Esophagus (tissue), 2 donors: ENCODE measurements around the gene DUS1L. TPM values are rescaled to one million over a fixed set of nuclear protein-coding genes. Genes with fewer than 3 reads are reported as not detected.

ENCODE experiments used
- H3K27ac ChIP-seq, 2 donors: one replicate each; pipeline ENCODE4 v1.5.1; 2013; ENCODE audit warnings: low read depth in 2 of 2, mild to moderate bottlenecking in 2 of 2, inconsistent platforms in 1 of 2, low read length in 1 of 2, moderate library complexity in 1 of 2
- H3K27me3 ChIP-seq, 2 donors: one replicate each; pipeline ENCODE4 v1.6.1; 2013; ENCODE audit warnings: low read length in 2 of 2, control low read depth in 1 of 2, mild to moderate bottlenecking in 1 of 2; ENCODE audit not compliant: insufficient read depth in 2 of 2, control insufficient read depth in 1 of 2
- H3K36me3 ChIP-seq, 2 donors: one replicate each; pipeline ENCODE4 v1.6.1; 2013; ENCODE audit warnings: low read length in 1 of 2; ENCODE audit not compliant: control insufficient read depth in 2 of 2, insufficient read depth in 2 of 2
- H3K4me1 ChIP-seq, 2 donors: one replicate each; pipeline ENCODE4 v1.6.1; 2013; ENCODE audit warnings: low read length in 1 of 2; ENCODE audit not compliant: control insufficient read depth in 2 of 2, insufficient read depth in 2 of 2
- H3K4me3 ChIP-seq, 2 donors: one replicate each; pipeline ENCODE4 v1.5.1; 2013; ENCODE audit warnings: low read length in 2 of 2, mild to moderate bottlenecking in 2 of 2, low read depth in 1 of 2, moderate library complexity in 1 of 2
- H3K9me3 ChIP-seq, 2 donors: one replicate each; pipeline ENCODE4 v1.6.1; 2013; ENCODE audit warnings: mild to moderate bottlenecking in 2 of 2, low read depth in 1 of 2, low read length in 1 of 2, moderate library complexity in 1 of 2; ENCODE audit not compliant: control insufficient read depth in 2 of 2, insufficient read depth in 1 of 2
- WGBS, 2 donors: extraction: QIAGEN DNeasy Blood & Tissue Kit; methylation state at CpG; one replicate each; pipeline ENCODE4 v1.1.7; 2013; 5-methylcytosine and 5-hydroxymethylcytosine counted together
- polyA plus RNA-seq, 2 donors: library from polyadenylated mRNA; stranded (reverse); fragments of 200-250 nt; gene quantifications; one replicate each; pipeline ENCODE4 v1.2.3, GENCODE V29; 2013
- donor health status: healthy with polysubstance abuse.
- donor health status: Bipolar disorder and iron deficiency.

DUS1L gene
- polyA plus RNA-seq, 2 donors: 118 to 182 TPM

- H3K4me1 ChIP-seq: no peaks in the 10 kb centered on the region
- no peak overlapping the region for H3K27ac ChIP-seq
- H3K9me3 ChIP-seq: no peaks in the 10 kb centered on the region
- 90 to 91% methylated on average over 51 to 55 of the region's 55 CpGs for WGBS, 2 donors
- H3K4me3 ChIP-seq: no peak overlapping the region
- H3K27me3 ChIP-seq: no peaks in the 10 kb centered on the region
- H3K36me3 ChIP-seq: peaks cover 42 to 96% of the 10 kb centered on the region in 2 donors
These were observed 18.1 kb upstream of the DUS1L start for GRCh38 chr17:82083533-82084359.

- H3K9me3 ChIP-seq: no peaks in the 10 kb centered on the region
- H3K27me3 ChIP-seq: no peaks in the 10 kb centered on the region
- WGBS, 2 donors: 91 to 96% methylated on average over 24 of the region's 24 CpGs
- no peak overlapping the region for H3K27ac ChIP-seq
- no peaks in the 10 kb centered on the region for H3K4me1 ChIP-seq
- H3K4me3 ChIP-seq: no peak overlapping the region
- H3K36me3 ChIP-seq: peaks cover 38 to 91% of the 10 kb centered on the region in 2 donors
These were observed 17.4 kb upstream of the DUS1L start for GRCh38 chr17:82083009-82083408.

GRCh38 chr17:82082456-82082855, 16.9 kb upstream of the DUS1L start:
- no peak overlapping the region for H3K4me3 ChIP-seq
- WGBS, 2 donors: 91 to 92% methylated on average over 19 of the region's 19 CpGs
- no peak overlapping the region for H3K27ac ChIP-seq
- H3K27me3 ChIP-seq: no peaks in the 10 kb centered on the region
- H3K4me1 ChIP-seq: no peaks in the 10 kb centered on the region
- H3K36me3 ChIP-seq: peaks cover 36 to 86% of the 10 kb centered on the region in 2 donors
- H3K9me3 ChIP-seq: no peaks in the 10 kb centered on the region

- H3K36me3 ChIP-seq: peaks cover 31 to 81% of the 10 kb centered on the region in 2 donors
- 88 to 94% methylated on average over 20 to 22 of the region's 22 CpGs for WGBS, 2 donors
- H3K9me3 ChIP-seq: no peaks in the 10 kb centered on the region
- no peak overlapping the region for H3K27ac ChIP-seq
- no peak overlapping the region for H3K4me3 ChIP-seq
- H3K4me1 ChIP-seq: no peaks in the 10 kb centered on the region
- H3K27me3 ChIP-seq: no peaks in the 10 kb centered on the region
These were observed 16.4 kb upstream of the DUS1L start for GRCh38 chr17:82081966-82082365.

GRCh38 chr17:82081546-82081945, 15.9 kb upstream of the DUS1L start:
- Histone ChIP-seq H3K9me3 (no peaks in the 10 kb centered on the region), H3K4me3 (no peak overlapping the region), H3K27me3 (no peaks in the 10 kb centered on the region), H3K27ac (no peak overlapping the region), H3K36me3 (peaks cover 27 to 77% of the 10 kb centered on the region in 2 donors), H3K4me1 (no peaks in the 10 kb centered on the region)
- 90 to 96% methylated on average over 14 to 20 of the region's 20 CpGs for WGBS, 2 donors

- WGBS, 2 donors: 93% methylated on average over 43 to 44 of the region's 44 CpGs
These were observed 15.3 kb upstream of the DUS1L start for GRCh38 chr17:82080789-82081464.

GRCh38 chr17:82080048-82080788, 14.6 kb upstream of the DUS1L start:
- no peaks in the 10 kb centered on the region for H3K4me1 ChIP-seq
- peaks cover 21 to 63% of the 10 kb centered on the region in 2 donors for H3K36me3 ChIP-seq
- 89 to 91% methylated on average over 36 of the region's 36 CpGs for WGBS, 2 donors
- no peaks in the 10 kb centered on the region for H3K9me3 ChIP-seq
- no peak overlapping the region for H3K27ac ChIP-seq
- no peaks in the 10 kb centered on the region for H3K27me3 ChIP-seq
- no peak overlapping the region for H3K4me3 ChIP-seq

More at GRCh38 chr17:82080789-82081464, 15.3 kb upstream of the DUS1L start:
- Histone ChIP-seq H3K36me3 (peaks cover 24 to 71% of the 10 kb centered on the region in 2 donors), H3K4me1 (no peaks in the 10 kb centered on the region), H3K27ac (no peak overlapping the region), H3K27me3 (no peaks in the 10 kb centered on the region), H3K4me3 (no peak overlapping the region), H3K9me3 (no peaks in the 10 kb centered on the region)

- Histone ChIP-seq H3K9me3 (no peaks in the 10 kb centered on the region), H3K27me3 (no peaks in the 10 kb centered on the region), H3K4me1 (no peaks in the 10 kb centered on the region), H3K4me3 (no peak overlapping the region), H3K36me3 (peaks cover 20 to 53% of the 10 kb centered on the region in 2 donors), H3K27ac (no peak overlapping the region)
- 91 to 95% methylated on average over 46 to 47 of the region's 47 CpGs for WGBS, 2 donors
These were observed 13.5 kb upstream of the DUS1L start for GRCh38 chr17:82079001-82079677.

- no peak overlapping the region for H3K27ac ChIP-seq
- 91 to 97% methylated on average over 17 to 18 of the region's 18 CpGs for WGBS, 2 donors
These were observed 12.8 kb upstream of the DUS1L start for GRCh38 chr17:82078433-82078832.

More at GRCh38 chr17:82078433-82078832, 12.8 kb upstream of the DUS1L start:
- H3K36me3 ChIP-seq: peaks cover 18 to 46% of the 10 kb centered on the region in 2 donors
- H3K27me3 ChIP-seq: no peaks in the 10 kb centered on the region
- H3K4me1 ChIP-seq: no peaks in the 10 kb centered on the region
- H3K4me3 ChIP-seq: no peak overlapping the region
- H3K9me3 ChIP-seq: no peaks in the 10 kb centered on the region
